ENCODE measurements around the gene LBX2. TPM values are rescaled to one million over a fixed set of nuclear protein-coding genes. Genes with fewer than 3 reads are reported as not detected.
A peak's percentile ranks its signal among the peaks of the same experiment; 100 is the strongest.

Gene LBX2
- polyA plus RNA-seq, 1 of the 3 experiments (the other 2 are of a cell fraction): 0.03 TPM

DNA sequence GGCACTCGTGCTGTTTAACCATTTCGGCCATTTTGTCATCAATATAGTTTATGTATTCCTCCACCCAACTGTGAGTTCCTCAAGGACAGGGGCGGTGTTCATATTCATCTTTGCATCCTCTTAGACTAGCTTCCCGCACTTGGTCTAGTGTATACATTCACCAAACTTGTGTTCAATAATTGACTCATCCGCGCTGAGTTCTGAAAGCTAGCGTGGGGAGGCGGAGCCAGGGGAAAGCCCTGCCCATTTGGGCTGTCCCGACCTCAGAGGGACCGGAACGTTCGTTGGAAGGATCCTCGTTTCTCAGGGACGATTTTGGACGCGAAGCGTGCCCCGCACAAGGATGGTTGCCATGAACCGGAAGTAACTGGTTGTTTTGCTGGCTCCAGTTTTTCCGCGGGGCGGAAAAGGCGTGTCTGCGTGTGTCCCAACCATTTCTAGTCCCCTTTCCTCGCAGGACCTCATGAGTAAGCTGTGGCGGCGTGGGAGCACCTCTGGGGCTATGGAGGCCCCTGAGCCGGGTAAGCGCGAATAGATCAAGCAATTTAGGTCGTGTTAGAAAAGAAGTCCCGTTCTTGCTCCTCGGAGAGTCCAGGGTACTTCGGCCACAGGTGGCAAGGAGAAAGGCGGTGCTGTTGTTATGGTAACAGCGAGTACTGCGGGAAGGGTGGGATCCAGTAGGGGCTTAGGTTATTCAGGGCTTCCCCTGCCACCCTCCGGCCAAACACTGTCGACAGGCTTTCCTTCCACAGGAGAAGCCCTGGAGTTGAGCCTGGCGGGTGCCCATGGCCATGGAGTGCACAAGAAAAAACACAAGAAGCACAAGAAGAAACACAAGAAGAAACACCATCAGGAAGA, 44.5 kb downstream of the LBX2 start, which contains the start of gene INO80B:
Gene INO80B (plus strand): TSS at position 434 of the 858 bp plus-strand sequence. CDS start 30 bp downstream, at position 464.
- Histone ChIP-seq H3K4me2 (peak within 1 kb of the TSS; percentile 95), H3K4me3 (ENCODE audit: low read depth in 2 of 2, low read length in 1 of 2) (peak within 1 kb of the TSS; percentile 88), H4K20me1 (ENCODE audit: insufficient read depth) (no peaks in the 10 kb centered on the region), H3K9me2 (no peaks in the 10 kb centered on the region), H3K27me3 (ENCODE audit: insufficient read depth) (no peaks in the 10 kb centered on the region), H3K9ac (peak within 1 kb of the TSS; percentile 74), H3K9me3 (no peaks in the 10 kb centered on the region), H3K4me1 (ENCODE audit: control insufficient read depth in 1 of 2, insufficient read depth in 2 of 2, low read depth in 1 of 2, low read length in 1 of 2) (peaks cover 14 to 26% of the 10 kb centered on the region in 2 experiments; a peak in 3 of 4 replicates), H3K79me2 (ENCODE audit: insufficient read depth) (peaks cover 29% of the 10 kb centered on the region), H2AFZ (ENCODE audit: low read depth) (peak within 1 kb of the TSS; percentile 82), H3F3A (replicated peaks; ENCODE audit: insufficient read depth) (peaks cover 7% of the 10 kb centered on the region), H3K27ac (ENCODE audit: low read depth in 2 of 2, low read length in 1 of 2) (peak within 1 kb of the TSS; percentile 33 to 77; a peak in 3 of 4 replicates), H3K36me3 (replicated peaks in 1 of 2; ENCODE audit: control insufficient read depth in 1 of 2, insufficient read depth in 2 of 2, low read length in 1 of 2) (peaks cover 0 to 6% of the 10 kb centered on the region in 2 experiments)
- WGBS (ENCODE audit: low lambda C conversion rate): 1% methylated on average over 19 of the region's 40 CpGs
- DNase-seq: peak; percentile 81
- ChIA-PET CTCF (interaction anchor here (1.0 to 3.0 kb wide), 8 partner anchors 10 to 205 kb away, joined by 3 to 10 read pairs (median 6); partner anchors contain the start of genes MOGS and PCGF1), POLR2A (interaction anchor here (0.5 to 2.8 kb wide), 8 partner anchors 15 to 99 kb away, joined by 3 to 17 read pairs (median 5); partner anchors contain the start of genes C2orf81, CCDC142, LOXL3 and MRPL53)
- peak; percentile 47; the same call in 1 of the 2 replicates for TF ChIP-seq PBX3 (IDR thresholded peaks at IDR 0.05)
- TF ChIP-seq ELF1 (IDR thresholded peaks at IDR 0.05): peak; percentile 99
- TF ChIP-seq FOXM1 (IDR thresholded peaks at IDR 0.05; ENCODE audit: low read depth): no peak
- peak; percentile 71 for TF ChIP-seq POLR2AphosphoS5 (IDR thresholded peaks at IDR 0.05; ENCODE audit: low read depth, low read length)
- no peak for TF ChIP-seq FOSL2 (IDR thresholded peaks at IDR 0.05; ENCODE audit: borderline replicate concordance, low read depth)
- TF ChIP-seq, protein P1, sequence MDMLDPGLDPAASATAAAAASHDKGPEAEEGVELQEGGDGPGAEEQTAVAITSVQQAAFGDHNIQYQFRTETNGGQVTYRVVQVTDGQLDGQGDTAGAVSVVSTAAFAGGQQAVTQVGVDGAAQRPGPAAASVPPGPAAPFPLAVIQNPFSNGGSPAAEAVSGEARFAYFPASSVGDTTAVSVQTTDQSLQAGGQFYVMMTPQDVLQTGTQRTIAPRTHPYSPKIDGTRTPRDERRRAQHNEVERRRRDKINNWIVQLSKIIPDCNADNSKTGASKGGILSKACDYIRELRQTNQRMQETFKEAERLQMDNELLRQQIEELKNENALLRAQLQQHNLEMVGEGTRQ (IDR thresholded peaks at IDR 0.05; ENCODE audit: borderline replicate concordance, low read depth, low read length): 0 out of 2 replicates have a peak, but pooled peaks have one; percentile 10
- peak; percentile 29; the same call in 1 of the 2 replicates for TF ChIP-seq SMC3 (IDR thresholded peaks at IDR 0.05; ENCODE audit: low read depth, low read length)
- no peak for TF ChIP-seq MEF2A (IDR thresholded peaks at IDR 0.05; ENCODE audit: borderline replicate concordance, low read depth)
- TF ChIP-seq RAD21 (IDR thresholded peaks at IDR 0.05; ENCODE audit: low read length): no peak; the same call in 1 of the 2 replicates
- TF ChIP-seq TCF12 (IDR thresholded peaks at IDR 0.05): peak; percentile 34; the same call in 1 of the 2 replicates
- TF ChIP-seq EZH2phosphoT487 (IDR thresholded peaks at IDR 0.05; ENCODE audit: borderline replicate concordance, low read depth): no peak
- TF ChIP-seq RXRA (IDR thresholded peaks at IDR 0.05; ENCODE audit: borderline replicate concordance, low read depth): no peak
- no peak for TF ChIP-seq TEAD4 (IDR thresholded peaks at IDR 0.05; ENCODE audit: borderline replicate concordance, insufficient read depth)
- TF ChIP-seq SIN3A (IDR thresholded peaks at IDR 0.05; ENCODE audit: borderline replicate concordance, low read depth, low read length): peak; percentile 96; the same call in 1 of the 2 replicates
- TF ChIP-seq RFX5 (IDR thresholded peaks at IDR 0.05; ENCODE audit: low read length): 0 out of 2 replicates have a peak, but pooled peaks have one; percentile 26
- no peak for TF ChIP-seq GATA2 (CRISPR knock-in tag; IDR thresholded peaks at IDR 0.05)
- TF ChIP-seq, protein P2, sequence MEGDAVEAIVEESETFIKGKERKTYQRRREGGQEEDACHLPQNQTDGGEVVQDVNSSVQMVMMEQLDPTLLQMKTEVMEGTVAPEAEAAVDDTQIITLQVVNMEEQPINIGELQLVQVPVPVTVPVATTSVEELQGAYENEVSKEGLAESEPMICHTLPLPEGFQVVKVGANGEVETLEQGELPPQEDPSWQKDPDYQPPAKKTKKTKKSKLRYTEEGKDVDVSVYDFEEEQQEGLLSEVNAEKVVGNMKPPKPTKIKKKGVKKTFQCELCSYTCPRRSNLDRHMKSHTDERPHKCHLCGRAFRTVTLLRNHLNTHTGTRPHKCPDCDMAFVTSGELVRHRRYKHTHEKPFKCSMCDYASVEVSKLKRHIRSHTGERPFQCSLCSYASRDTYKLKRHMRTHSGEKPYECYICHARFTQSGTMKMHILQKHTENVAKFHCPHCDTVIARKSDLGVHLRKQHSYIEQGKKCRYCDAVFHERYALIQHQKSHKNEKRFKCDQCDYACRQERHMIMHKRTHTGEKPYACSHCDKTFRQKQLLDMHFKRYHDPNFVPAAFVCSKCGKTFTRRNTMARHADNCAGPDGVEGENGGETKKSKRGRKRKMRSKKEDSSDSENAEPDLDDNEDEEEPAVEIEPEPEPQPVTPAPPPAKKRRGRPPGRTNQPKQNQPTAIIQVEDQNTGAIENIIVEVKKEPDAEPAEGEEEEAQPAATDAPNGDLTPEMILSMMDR (IDR thresholded peaks at IDR 0.05): no peak
- TF ChIP-seq, protein P3, sequence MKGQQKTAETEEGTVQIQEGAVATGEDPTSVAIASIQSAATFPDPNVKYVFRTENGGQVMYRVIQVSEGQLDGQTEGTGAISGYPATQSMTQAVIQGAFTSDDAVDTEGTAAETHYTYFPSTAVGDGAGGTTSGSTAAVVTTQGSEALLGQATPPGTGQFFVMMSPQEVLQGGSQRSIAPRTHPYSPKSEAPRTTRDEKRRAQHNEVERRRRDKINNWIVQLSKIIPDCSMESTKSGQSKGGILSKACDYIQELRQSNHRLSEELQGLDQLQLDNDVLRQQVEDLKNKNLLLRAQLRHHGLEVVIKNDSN (IDR thresholded peaks at IDR 0.05; ENCODE audit: borderline replicate concordance, low read depth): peak; percentile 36; the same call in 1 of the 2 replicates
- TF ChIP-seq, protein P4, sequence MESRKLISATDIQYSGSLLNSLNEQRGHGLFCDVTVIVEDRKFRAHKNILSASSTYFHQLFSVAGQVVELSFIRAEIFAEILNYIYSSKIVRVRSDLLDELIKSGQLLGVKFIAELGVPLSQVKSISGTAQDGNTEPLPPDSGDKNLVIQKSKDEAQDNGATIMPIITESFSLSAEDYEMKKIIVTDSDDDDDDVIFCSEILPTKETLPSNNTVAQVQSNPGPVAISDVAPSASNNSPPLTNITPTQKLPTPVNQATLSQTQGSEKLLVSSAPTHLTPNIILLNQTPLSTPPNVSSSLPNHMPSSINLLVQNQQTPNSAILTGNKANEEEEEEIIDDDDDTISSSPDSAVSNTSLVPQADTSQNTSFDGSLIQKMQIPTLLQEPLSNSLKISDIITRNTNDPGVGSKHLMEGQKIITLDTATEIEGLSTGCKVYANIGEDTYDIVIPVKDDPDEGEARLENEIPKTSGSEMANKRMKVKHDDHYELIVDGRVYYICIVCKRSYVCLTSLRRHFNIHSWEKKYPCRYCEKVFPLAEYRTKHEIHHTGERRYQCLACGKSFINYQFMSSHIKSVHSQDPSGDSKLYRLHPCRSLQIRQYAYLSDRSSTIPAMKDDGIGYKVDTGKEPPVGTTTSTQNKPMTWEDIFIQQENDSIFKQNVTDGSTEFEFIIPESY (IDR thresholded peaks at IDR 0.05; ENCODE audit: borderline replicate concordance, low read depth): 0 out of 2 replicates have a peak, but pooled peaks have one; percentile 56
- no peak; the same call in 1 of the 2 replicates for TF ChIP-seq RCOR1 (IDR thresholded peaks at IDR 0.05; ENCODE audit: low read length)
- peak; percentile 10; the same call in 1 of the 2 replicates for TF ChIP-seq NFIC (IDR thresholded peaks at IDR 0.05; ENCODE audit: borderline replicate concordance)
- TF ChIP-seq, protein P5, sequence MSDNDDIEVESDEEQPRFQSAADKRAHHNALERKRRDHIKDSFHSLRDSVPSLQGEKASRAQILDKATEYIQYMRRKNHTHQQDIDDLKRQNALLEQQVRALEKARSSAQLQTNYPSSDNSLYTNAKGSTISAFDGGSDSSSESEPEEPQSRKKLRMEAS (IDR thresholded peaks at IDR 0.05; ENCODE audit: low read depth): peak; percentile 86
- TF ChIP-seq FOXJ3 (CRISPR knock-in tag; IDR thresholded peaks at IDR 0.05): no peak
- TF ChIP-seq MXI1 (IDR thresholded peaks at IDR 0.05; ENCODE audit: low read depth, low read length): peak; percentile 99
- peak; percentile 99 for TF ChIP-seq GABPA (IDR thresholded peaks at IDR 0.05; ENCODE audit: low read depth)
- peak; percentile 99 for TF ChIP-seq YY1 (IDR thresholded peaks at IDR 0.05; ENCODE audit: low read depth)
